ENCODE results near the gene RCBTB1.
A peak's percentile ranks its signal among the peaks of the same experiment; 100 is the strongest.
"Not testable (repeated sequence)": the region's sequence is repeated elsewhere in the genome, so short reads cannot be mapped to it uniquely, and the experiment has no call there.

RCBTB1 gene

DNA sequence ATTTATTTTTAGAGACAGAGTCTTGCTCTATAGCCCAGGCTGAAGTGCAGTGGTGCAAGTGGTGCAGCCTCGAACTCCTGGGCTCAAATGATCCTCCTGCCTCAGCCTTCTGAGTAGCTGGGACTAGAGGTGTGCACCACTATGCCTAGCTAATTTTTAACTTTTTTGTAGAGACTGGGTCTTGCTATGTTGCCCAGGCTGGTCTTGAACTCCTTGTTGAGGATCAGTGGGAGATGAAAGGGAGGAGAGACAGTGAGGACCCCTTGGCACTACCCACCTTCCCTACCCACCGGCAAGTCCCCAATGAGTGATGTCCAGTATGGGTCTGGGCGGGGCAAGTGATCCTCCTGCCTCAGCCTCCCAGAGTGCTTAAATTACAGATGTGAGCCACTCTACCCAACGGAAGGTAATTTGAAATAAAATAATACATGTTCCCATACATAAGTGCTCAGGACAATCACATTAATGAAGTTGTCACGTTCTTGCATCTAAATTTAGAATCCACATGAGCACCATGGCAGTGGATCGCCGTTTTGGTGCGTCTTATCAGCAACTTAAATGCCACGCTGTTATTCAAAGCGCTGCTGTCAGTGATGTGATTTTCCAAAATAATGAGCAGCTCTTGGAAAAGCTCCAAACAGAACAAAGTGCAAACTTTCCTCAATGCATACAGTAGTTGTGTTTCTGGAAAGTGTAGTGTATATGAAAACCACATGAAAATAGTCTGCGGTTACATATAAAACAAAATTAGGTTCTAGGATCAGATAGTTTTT is 37.0 kb upstream of the RCBTB1 start:
- Histone ChIP-seq H3K27me3 (ENCODE audit: control insufficient read depth in 5 of 5, insufficient read depth in 4 of 5, low read length in 5 of 5) (no peaks in the 10 kb centered on the region), H3K9ac (ENCODE audit: low read length in 5 of 5) (no peak overlapping the region), H3K4me3 (ENCODE audit: low read depth in 1 of 5, low read length in 5 of 5) (no peak overlapping the region), H3K36me3 (ENCODE audit: control insufficient read depth in 5 of 5, insufficient read depth in 5 of 5, low read length in 5 of 5) (no peaks in the 10 kb centered on the region), H3K9me3 (ENCODE audit: control insufficient read depth in 5 of 5, low read length in 5 of 5) (no peaks in the 10 kb centered on the region), H3K4me1 (ENCODE audit: control insufficient read depth in 5 of 5, insufficient read depth in 5 of 5, low read length in 5 of 5) (peaks cover 0 to 15% (median 11%) of the 10 kb centered on the region in 5 donors), H3K27ac (ENCODE audit: low read depth, low read length) (no peak overlapping the region)

GRCh38 chr13:49620170-49620621 is 34.8 kb upstream of the RCBTB1 start:
- no peaks in the 10 kb centered on the region for H3K27me3 ChIP-seq (ENCODE audit: control insufficient read depth in 5 of 5, insufficient read depth in 4 of 5, low read length in 5 of 5)
- no peak overlapping the region for H3K27ac ChIP-seq (ENCODE audit: low read depth, low read length)
- no peaks in the 10 kb centered on the region for H3K36me3 ChIP-seq (ENCODE audit: control insufficient read depth in 5 of 5, insufficient read depth in 5 of 5, low read length in 5 of 5)
- no peak overlapping the region for H3K9ac ChIP-seq (ENCODE audit: low read length in 5 of 5)
- peaks cover 1 to 23% (median 6%) of the 10 kb centered on the region in 5 donors for H3K4me1 ChIP-seq (ENCODE audit: control insufficient read depth in 5 of 5, insufficient read depth in 5 of 5, low read length in 5 of 5)
- H3K9me3 ChIP-seq (ENCODE audit: control insufficient read depth in 5 of 5, low read length in 5 of 5), result no peaks in the 10 kb centered on the region
- peak overlapping the region in 3 of 5 donors; percentile 33 to 42 (median 33) for H3K4me3 ChIP-seq (ENCODE audit: low read depth in 1 of 5, low read length in 5 of 5)

DNA sequence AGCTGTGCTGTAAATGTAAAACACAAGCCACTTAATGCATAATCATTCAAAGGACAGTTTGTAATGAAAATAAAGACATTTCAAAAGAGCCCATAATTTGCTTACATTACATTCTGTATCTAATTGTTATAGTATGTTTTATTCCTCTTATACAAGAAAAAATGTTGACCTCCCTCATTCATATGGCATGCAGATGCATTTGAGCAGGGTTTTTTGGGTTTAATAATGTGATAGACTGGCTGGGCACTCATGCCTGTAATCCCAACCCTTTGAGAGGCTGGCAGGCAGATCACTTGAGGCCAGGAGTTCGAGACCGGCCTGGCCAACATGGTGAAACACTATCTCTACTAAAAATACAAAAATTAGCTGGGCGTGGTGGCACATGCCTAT is 31.3 kb upstream of the RCBTB1 start:
- Histone ChIP-seq H3K4me3 (ENCODE audit: low read depth in 1 of 5, low read length in 5 of 5) (no peak overlapping the region), H3K4me1 (ENCODE audit: control insufficient read depth in 5 of 5, insufficient read depth in 5 of 5, low read length in 5 of 5) (peaks cover 0 to 19% (median 5%) of the 10 kb centered on the region in 5 donors), H3K27me3 (ENCODE audit: control insufficient read depth in 5 of 5, insufficient read depth in 4 of 5, low read length in 5 of 5) (no peaks in the 10 kb centered on the region), H3K27ac (ENCODE audit: low read depth, low read length) (peak overlapping the region; percentile 69), H3K36me3 (ENCODE audit: control insufficient read depth in 5 of 5, insufficient read depth in 5 of 5, low read length in 5 of 5) (no peaks in the 10 kb centered on the region), H3K9ac (ENCODE audit: low read length in 5 of 5) (no peak overlapping the region), H3K9me3 (ENCODE audit: control insufficient read depth in 5 of 5, low read length in 5 of 5) (peaks cover 0 to 2% (median 0%) of the 10 kb centered on the region in 5 donors)

GRCh38 chr13:49615836-49616675 is 30.7 kb upstream of the RCBTB1 start:
- Histone ChIP-seq H3K9me3 (ENCODE audit: control insufficient read depth in 5 of 5, low read length in 5 of 5) (peaks cover 0 to 2% (median 0%) of the 10 kb centered on the region in 5 donors), H3K4me3 (ENCODE audit: low read depth in 1 of 5, low read length in 5 of 5) (peak overlapping the region in 1 of 5 donors; percentile 14), H3K27me3 (ENCODE audit: control insufficient read depth in 5 of 5, insufficient read depth in 4 of 5, low read length in 5 of 5) (no peaks in the 10 kb centered on the region), H3K4me1 (ENCODE audit: control insufficient read depth in 5 of 5, insufficient read depth in 5 of 5, low read length in 5 of 5) (peaks cover 0 to 19% (median 5%) of the 10 kb centered on the region in 5 donors), H3K27ac (ENCODE audit: low read depth, low read length) (peak overlapping the region; percentile 69), H3K9ac (ENCODE audit: low read length in 5 of 5) (no peak overlapping the region), H3K36me3 (ENCODE audit: control insufficient read depth in 5 of 5, insufficient read depth in 5 of 5, low read length in 5 of 5) (no peaks in the 10 kb centered on the region)

- H3K9me3 ChIP-seq (ENCODE audit: control insufficient read depth in 5 of 5, low read length in 5 of 5); H3K36me3 ChIP-seq (ENCODE audit: control insufficient read depth in 5 of 5, insufficient read depth in 5 of 5, low read length in 5 of 5): not testable (repeated sequence)
Measured at GRCh38 chr13:49612042-49612441, 26.7 kb upstream of the RCBTB1 start.

DNA sequence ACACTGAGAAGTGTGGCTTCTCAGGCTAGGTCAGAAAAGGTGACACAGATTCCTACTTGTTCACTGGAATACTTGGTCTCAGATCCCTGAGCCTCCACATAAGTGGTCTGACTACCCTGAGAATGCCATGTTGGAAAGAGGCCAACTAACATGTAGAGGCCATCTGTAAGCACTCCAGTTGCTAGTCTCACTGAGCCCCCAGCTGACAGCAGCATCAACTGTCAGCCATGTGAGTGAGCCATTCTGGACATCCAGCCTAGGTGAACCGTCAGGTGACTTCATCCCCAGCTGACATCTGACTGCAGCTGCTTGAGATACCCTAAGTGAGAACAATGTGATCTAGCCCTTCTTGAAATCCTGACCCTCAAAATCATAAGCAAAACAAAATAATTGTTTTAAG is 24.8 kb upstream of the RCBTB1 start:
- H3K9ac ChIP-seq (ENCODE audit: low read length in 5 of 5), result no peak overlapping the region
- H3K4me3 ChIP-seq (ENCODE audit: low read depth in 1 of 5, low read length in 5 of 5), result no peak overlapping the region
- H3K27ac ChIP-seq (ENCODE audit: low read depth, low read length), result no peak overlapping the region
- H3K4me1 ChIP-seq (ENCODE audit: control insufficient read depth in 5 of 5, insufficient read depth in 5 of 5, low read length in 5 of 5), result peaks cover 0 to 6% (median 5%) of the 10 kb centered on the region in 5 donors
- H3K36me3 ChIP-seq (ENCODE audit: control insufficient read depth in 5 of 5, insufficient read depth in 5 of 5, low read length in 5 of 5), result no peaks in the 10 kb centered on the region
- peaks cover 0 to 2% (median 0%) of the 10 kb centered on the region in 5 donors for H3K9me3 ChIP-seq (ENCODE audit: control insufficient read depth in 5 of 5, low read length in 5 of 5)
- H3K27me3 ChIP-seq (ENCODE audit: control insufficient read depth in 5 of 5, insufficient read depth in 4 of 5, low read length in 5 of 5), result no peaks in the 10 kb centered on the region

More at GRCh38 chr13:49612042-49612441, 26.7 kb upstream of the RCBTB1 start:
- not testable (repeated sequence) for H3K27me3 ChIP-seq (ENCODE audit: control insufficient read depth in 5 of 5, insufficient read depth in 4 of 5, low read length in 5 of 5); H3K27ac ChIP-seq (ENCODE audit: low read depth, low read length); H3K9ac ChIP-seq (ENCODE audit: low read length in 5 of 5); H3K4me3 ChIP-seq (ENCODE audit: low read depth in 1 of 5, low read length in 5 of 5)
- H3K4me1 ChIP-seq (ENCODE audit: control insufficient read depth in 5 of 5, insufficient read depth in 5 of 5, low read length in 5 of 5), result peaks cover 0 to 17% (median 5%) of the 10 kb centered on the region in 5 donors

- H3K36me3 ChIP-seq (ENCODE audit: control insufficient read depth in 5 of 5, insufficient read depth in 5 of 5, low read length in 5 of 5), result no peaks in the 10 kb centered on the region
- no peak overlapping the region for H3K27ac ChIP-seq (ENCODE audit: low read depth, low read length)
- no peak overlapping the region for H3K4me3 ChIP-seq (ENCODE audit: low read depth in 1 of 5, low read length in 5 of 5)
- no peaks in the 10 kb centered on the region for H3K27me3 ChIP-seq (ENCODE audit: control insufficient read depth in 5 of 5, insufficient read depth in 4 of 5, low read length in 5 of 5)
- peaks cover 0 to 6% (median 5%) of the 10 kb centered on the region in 5 donors for H3K4me1 ChIP-seq (ENCODE audit: control insufficient read depth in 5 of 5, insufficient read depth in 5 of 5, low read length in 5 of 5)
- peaks cover 0 to 2% (median 0%) of the 10 kb centered on the region in 5 donors for H3K9me3 ChIP-seq (ENCODE audit: control insufficient read depth in 5 of 5, low read length in 5 of 5)
- peak overlapping the region in 1 of 5 donors; percentile 35 for H3K9ac ChIP-seq (ENCODE audit: low read length in 5 of 5)
Measured at GRCh38 chr13:49608651-49609331, 23.4 kb upstream of the RCBTB1 start.

- H3K4me3 ChIP-seq (ENCODE audit: low read depth in 1 of 5, low read length in 5 of 5), result no peak overlapping the region
- H3K9ac ChIP-seq (ENCODE audit: low read length in 5 of 5), result no peak overlapping the region
- no peaks in the 10 kb centered on the region for H3K27me3 ChIP-seq (ENCODE audit: control insufficient read depth in 5 of 5, insufficient read depth in 4 of 5, low read length in 5 of 5)
- H3K9me3 ChIP-seq (ENCODE audit: control insufficient read depth in 5 of 5, low read length in 5 of 5), result peaks cover 0 to 2% (median 0%) of the 10 kb centered on the region in 5 donors
- no peak overlapping the region for H3K27ac ChIP-seq (ENCODE audit: low read depth, low read length)
- no peaks in the 10 kb centered on the region for H3K36me3 ChIP-seq (ENCODE audit: control insufficient read depth in 5 of 5, insufficient read depth in 5 of 5, low read length in 5 of 5)
- H3K4me1 ChIP-seq (ENCODE audit: control insufficient read depth in 5 of 5, insufficient read depth in 5 of 5, low read length in 5 of 5), result peaks cover 0 to 6% (median 5%) of the 10 kb centered on the region in 5 donors
Measured at GRCh38 chr13:49607761-49608160, 22.4 kb upstream of the RCBTB1 start.

GRCh38 chr13:49606747-49607648 is 21.6 kb upstream of the RCBTB1 start:
- peak overlapping the region; percentile 45 to 66 (median 57) for H3K4me3 ChIP-seq (ENCODE audit: low read depth in 1 of 5, low read length in 5 of 5)
- H3K36me3 ChIP-seq (ENCODE audit: control insufficient read depth in 5 of 5, insufficient read depth in 5 of 5, low read length in 5 of 5), result no peaks in the 10 kb centered on the region
- no peak overlapping the region for H3K27ac ChIP-seq (ENCODE audit: low read depth, low read length)
- H3K9me3 ChIP-seq (ENCODE audit: control insufficient read depth in 5 of 5, low read length in 5 of 5), result no peaks in the 10 kb centered on the region
- H3K4me1 ChIP-seq (ENCODE audit: control insufficient read depth in 5 of 5, insufficient read depth in 5 of 5, low read length in 5 of 5), result peaks cover 0 to 6% (median 5%) of the 10 kb centered on the region in 5 donors
- no peaks in the 10 kb centered on the region for H3K27me3 ChIP-seq (ENCODE audit: control insufficient read depth in 5 of 5, insufficient read depth in 4 of 5, low read length in 5 of 5)
- H3K9ac ChIP-seq (ENCODE audit: low read length in 5 of 5), result peak overlapping the region in 2 of 5 donors; percentile 19 to 21

Data from subcutaneous abdominal adipose tissue (tissue), 5 donors.